Left ventricle myocardium superior (tissue), 1 donor: ENCODE results near the gene NKD2. TPM values are rescaled to one million over a fixed set of nuclear protein-coding genes. Genes with fewer than 3 reads are reported as not detected.

Source experiments
- ATAC-seq: fragments of 200-7000 bp; cut with Tn5 transposase; one replicate; pipeline ENCODE4 v1.9.1; 2020; ENCODE audit warnings: mild to moderate bottlenecking, moderate library complexity
- DNase-seq: peaks from one replicate; pipeline ENCODE4 v3.0.0-alpha.2; 2020
- intact Hi-C: fragments of 100-400 bp; cut with micrococcal nuclease; formaldehyde crosslinking; loops from one replicate; pipeline ENCODE4 v1.11.0; 2022
- total RNA-seq: library from RNA; stranded (reverse); fragmentation: NEBNext Ultra II Directional; extraction: Animal tissue kit (Norgen Biotek cat#: 25700); gene quantifications from one replicate; pipeline ENCODE4 v1.2.1, GENCODE V29; 2021
- donor health status: DM: no; HTN: yes; CAD: no; lungs with severe emphysema.

NKD2 gene
- total RNA-seq, 1 donor from 2014 or later: 3.4 TPM

GRCh38 chr5:976849-977751 is 31.5 kb upstream of the NKD2 start:
- no peak for DNase-seq
- intact Hi-C loops: no loop called here
- no peak for ATAC-seq

DNA sequence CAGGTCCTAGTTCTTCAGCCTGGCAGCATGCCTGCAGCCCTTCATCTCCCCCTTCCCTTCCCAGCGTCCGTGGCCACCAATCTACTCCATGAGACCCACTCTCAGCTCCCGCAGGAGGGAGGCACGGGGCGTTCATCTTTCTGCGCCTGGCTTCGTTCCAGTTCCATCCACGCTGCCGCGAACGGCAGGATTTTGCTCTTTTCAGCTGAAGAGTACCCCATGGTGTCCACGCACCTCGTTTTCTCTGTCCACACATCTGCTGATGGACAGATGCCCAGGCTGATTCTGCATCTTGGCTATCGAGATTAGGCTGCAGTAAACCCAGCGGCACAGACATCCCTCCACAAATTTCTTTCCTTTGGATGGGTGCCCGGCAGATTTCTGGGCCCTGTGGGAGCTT is 30.5 kb upstream of the NKD2 start:
- ATAC-seq: peak; percentile 17
- DNase-seq: no peak
- intact Hi-C loops: no loop called here

GRCh38 chr5:978693-979092 is 29.9 kb upstream of the NKD2 start:
- DNase-seq (peak; percentile 28), ATAC-seq (peak; percentile 26)
- intact Hi-C loops: no loop called here

DNA sequence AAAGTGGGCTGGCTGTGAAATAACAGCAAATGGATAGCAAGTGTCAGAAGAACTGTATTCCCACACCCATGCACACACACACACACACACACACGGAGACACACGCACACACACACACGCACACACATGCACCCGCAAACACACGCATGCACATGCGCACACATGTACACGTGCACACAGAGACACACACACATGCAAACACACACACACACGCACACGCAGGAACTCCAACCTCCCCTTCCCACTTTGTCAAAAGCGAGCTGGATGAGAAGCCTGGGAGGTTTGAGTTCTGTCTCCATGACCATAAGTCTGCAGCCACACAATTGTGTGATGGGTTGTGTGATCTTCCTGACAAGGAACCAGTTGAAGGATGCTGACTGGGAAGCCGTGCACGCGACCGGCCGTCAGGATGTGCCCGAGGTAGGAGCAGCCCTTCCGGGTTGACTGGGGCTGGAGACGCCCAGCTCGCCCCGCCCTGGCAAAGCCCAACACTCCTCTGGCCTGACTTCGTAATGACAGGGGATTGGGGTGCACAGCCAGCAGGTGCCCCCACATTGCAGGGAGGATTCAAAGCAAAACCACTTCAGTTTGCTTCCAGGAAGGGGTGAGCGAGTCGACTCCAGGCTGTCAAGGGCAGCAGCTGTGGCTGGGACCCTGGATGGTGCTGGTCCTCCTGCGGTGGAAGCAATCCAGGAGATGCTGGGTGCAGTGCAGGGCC is 29.3 kb upstream of the NKD2 start:
- DNase-seq (no peak), ATAC-seq (no peak)
- intact Hi-C loops: no loop called here

GRCh38 chr5:980001-980588 is 28.5 kb upstream of the NKD2 start:
- intact Hi-C loops: loop anchor here (10.0 kb wide), 1 partner anchor 665 kb away; no protein-coding TSS in a partner anchor
- peak; percentile 43 for ATAC-seq
- DNase-seq: no peak

GRCh38 chr5:980966-981365 is 27.6 kb upstream of the NKD2 start:
- peak; percentile 65 for ATAC-seq

GRCh38 chr5:981456-981855 is 27.1 kb upstream of the NKD2 start:
- DNase-seq: no peak
- intact Hi-C loops: loop anchor here (10.0 kb wide), 1 partner anchor 663 kb away; no protein-coding TSS in a partner anchor
- no peak for ATAC-seq

More at GRCh38 chr5:980966-981365, 27.6 kb upstream of the NKD2 start:
- intact Hi-C loops: loop anchor here (10.0 kb wide), 1 partner anchor 664 kb away; no protein-coding TSS in a partner anchor
- DNase-seq: no peak

GRCh38 chr5:982377-983237 is 26.0 kb upstream of the NKD2 start:
- intact Hi-C loops: loop anchor here (10.0 kb wide), 1 partner anchor 662 kb away; no protein-coding TSS in a partner anchor
- no peak for ATAC-seq
- peak; percentile 25 for DNase-seq

DNA sequence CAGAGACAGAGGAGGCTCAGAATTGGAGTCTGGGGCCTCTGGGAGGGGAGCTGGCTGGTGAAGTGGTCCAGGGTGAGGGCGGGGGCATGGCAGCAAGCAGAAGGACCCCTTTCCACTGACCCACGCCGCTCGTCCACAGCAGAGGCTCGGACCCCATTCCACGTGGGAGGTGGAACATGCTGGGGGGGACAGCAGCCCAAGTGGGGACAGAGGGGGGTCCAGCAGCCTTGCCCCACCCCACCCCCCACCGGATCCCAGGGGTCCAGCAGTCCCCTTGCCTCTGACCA is 25.4 kb upstream of the NKD2 start:
- DNase-seq: no peak
- no peak for ATAC-seq
- intact Hi-C loops: loop anchor here (10.0 kb wide), 1 partner anchor 662 kb away; no protein-coding TSS in a partner anchor

- no peak for DNase-seq
- intact Hi-C loops: loop anchor here (10.0 kb wide), 1 partner anchor 661 kb away; no protein-coding TSS in a partner anchor
- ATAC-seq: no peak
Observed at GRCh38 chr5:983568-983967, 25.0 kb upstream of the NKD2 start.

- ATAC-seq (no peak), DNase-seq (no peak)
- intact Hi-C loops: loop anchor here (10.0 kb wide), 1 partner anchor 660 kb away; no protein-coding TSS in a partner anchor
Observed at GRCh38 chr5:984774-985173, 23.8 kb upstream of the NKD2 start.

GRCh38 chr5:987761-988160 is 20.8 kb upstream of the NKD2 start:
- no peak for DNase-seq
- no peak for ATAC-seq
- intact Hi-C loops: loop anchor here (10.0 kb wide), 1 partner anchor 657 kb away; no protein-coding TSS in a partner anchor

- intact Hi-C loops: loop anchor here (10.0 kb wide), 1 partner anchor 656 kb away; no protein-coding TSS in a partner anchor
- ATAC-seq (no peak), DNase-seq (no peak)
Observed at GRCh38 chr5:988322-988721, 20.3 kb upstream of the NKD2 start.

- peak; percentile 68 for ATAC-seq
- intact Hi-C loops: loop anchor here (10.0 kb wide), 1 partner anchor 655 kb away; no protein-coding TSS in a partner anchor
- peak; percentile 82 for DNase-seq
Observed at GRCh38 chr5:989961-990530, 18.6 kb upstream of the NKD2 start.

GRCh38 chr5:991472-992267 is 16.9 kb upstream of the NKD2 start:
- DNase-seq (peak; percentile 46), ATAC-seq (no peak)
- intact Hi-C loops: no loop called here

DNA sequence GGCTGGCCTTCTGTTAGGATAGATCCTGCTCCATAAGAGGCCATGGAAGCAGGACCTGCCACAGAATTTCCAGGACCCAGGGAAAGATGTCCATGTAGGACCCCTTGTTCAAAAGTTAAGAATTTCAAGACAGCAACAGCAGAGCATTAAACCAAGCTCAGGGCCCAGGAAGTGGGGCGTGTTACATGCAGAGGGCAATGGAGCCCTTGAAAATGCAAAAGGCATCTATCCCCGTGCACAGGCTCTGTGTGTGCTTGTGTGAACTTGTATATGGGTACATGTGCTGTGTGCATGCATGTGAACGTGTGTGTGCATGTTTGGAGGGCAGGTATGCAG is 14.4 kb upstream of the NKD2 start:
- ATAC-seq: no peak
- intact Hi-C loops: no loop called here
- DNase-seq: no peak

DNA sequence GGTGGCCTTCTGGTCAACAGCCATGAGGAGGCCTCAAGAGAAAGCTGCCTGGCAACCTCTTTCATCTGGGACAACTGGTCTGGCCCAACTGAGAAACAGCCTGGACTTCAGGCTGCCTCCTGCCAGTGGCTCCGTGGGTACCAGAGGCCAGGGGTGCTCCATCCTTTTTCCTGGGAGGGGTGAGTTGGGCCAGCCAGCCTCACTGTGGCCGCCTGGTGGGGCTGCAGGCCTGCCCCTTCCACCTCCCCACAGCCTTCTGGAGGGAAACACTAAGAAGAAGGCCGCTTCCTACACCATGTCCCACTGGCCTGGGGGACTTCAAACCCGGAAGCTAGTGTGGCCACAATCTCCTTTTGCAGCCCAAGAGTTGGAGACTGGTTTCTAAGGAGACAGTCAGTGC is 13.8 kb upstream of the NKD2 start:
- ATAC-seq (no peak), DNase-seq (no peak)
- intact Hi-C loops: no loop called here

GRCh38 chr5:995318-995717 is 13.3 kb upstream of the NKD2 start:
- intact Hi-C loops: no loop called here
- DNase-seq (no peak), ATAC-seq (no peak)
